K562 (cell line): ENCODE results near the gene ACTA2. TPM values are rescaled to one million over a fixed set of nuclear protein-coding genes. Genes with fewer than 3 reads are reported as not detected.

Source experiments
- ATAC-seq: fragments of 200-7000 bp; cut with Tn5 transposase; 3 replicates; pipeline ENCODE4 v1.9.1; 2020; ENCODE audit warnings: moderate library complexity
- BruUV-seq: library from RNA; stranded (reverse); fragments of 400-500 nt; replicated peaks from 2 replicates; lab custom pipeline; 2021; lab: Mats Ljungman, UMichigan
- CTCF ChIA-PET: fragments of 300-600 bp; formaldehyde crosslinking; extraction: SDS; loops from one replicate; lab custom pipeline; 2021; ENCODE audit warnings: low intra/inter-chr PET ratio; lab: Yijun Ruan, JAX
- POLR2A ChIA-PET: fragments of 300-600, 350-650 bp; sonication (Branson Sonifier 250); formaldehyde crosslinking; extraction: SDS; loops from one replicate; lab custom pipeline; 2021; ENCODE audit warnings: antibody characterized with exemption, inconsistent platforms; lab: Yijun Ruan, JAX
- DNase-seq, 4 experiments: peaks; one replicate each; pipeline versions ENCODE4 v3.0.0 to v3.0.0-alpha.2; 2011 to 2018; ENCODE audit warnings: low spot score in 3 of 4, mixed read lengths in 3 of 4; ENCODE audit errors: extremely low read depth in 1 of 4
- FAIRE-seq: peaks from 2 replicates; lab custom pipeline; 2011; peaks lifted over from hg19 to GRCh38; lab: Jason Lieb, UNC
- H2AFZ ChIP-seq: 2 replicates; pipeline ENCODE4 v1.6.0; 2011; ENCODE audit warnings: low read depth, low read length, control low read depth, inconsistent platforms
- H3K27ac ChIP-seq: fragments of 200-600 bp; 3 replicates; pipeline ENCODE4 v1.8.0; 2011; ENCODE audit warnings: low read depth, mild to moderate bottlenecking, control low read depth, inconsistent platforms, low read length, moderate library complexity, mixed read lengths; ENCODE audit errors: extremely low read depth
- H3K27me3 ChIP-seq, 2 experiments: fragments of 300-600 bp in 1 of 2; 2 replicates in 1 of 2; 3 replicates in 1 of 2; pipeline versions ENCODE4 v1.6.0 to v1.8.0; 2011; ENCODE audit warnings: inconsistent platforms in 2 of 2, low read length in 2 of 2, mild to moderate bottlenecking in 1 of 2, mixed read lengths in 1 of 2, moderate library complexity in 1 of 2; ENCODE audit not compliant: control insufficient read depth in 2 of 2, insufficient read depth in 2 of 2
- H3K36me3 ChIP-seq: fragments of 300-600 bp; 3 replicates; pipeline ENCODE4 v1.8.0; 2011; ENCODE audit warnings: mild to moderate bottlenecking, low read length, inconsistent platforms; ENCODE audit not compliant: control insufficient read depth, insufficient read depth
- H3K4me1 ChIP-seq, 2 experiments: fragments of 200-600 bp in 1 of 2; replicated peaks in 1 of 2; 2 replicates in 1 of 2; 3 replicates in 1 of 2; pipeline versions ENCODE4 v1.5.1 to v1.8.0; 2011; ENCODE audit warnings: inconsistent platforms in 2 of 2, low read length in 2 of 2, mild to moderate bottlenecking in 1 of 2, mixed read lengths in 1 of 2, moderate library complexity in 1 of 2; ENCODE audit not compliant: control insufficient read depth in 2 of 2, insufficient read depth in 2 of 2
- H3K4me2 ChIP-seq: 2 replicates; pipeline ENCODE4 v1.6.1; 2011; ENCODE audit warnings: low read length, control low read depth, inconsistent platforms, mixed read lengths; ENCODE audit not compliant: insufficient read depth
- H3K4me3 ChIP-seq: fragments of 200-600 bp; sonication (generic), shearing (Covaris generic); 2 replicates; pipeline ENCODE4 v1.5.1; 2016; ENCODE audit warnings: control low read depth, inconsistent platforms
- H3K79me2 ChIP-seq: fragments of 200-600 bp; 3 replicates; pipeline ENCODE4 v1.8.0; 2011; ENCODE audit warnings: low read length, inconsistent platforms; ENCODE audit not compliant: control insufficient read depth, insufficient read depth
- H3K9ac ChIP-seq, 2 experiments: 2 replicates each; pipeline versions ENCODE4 v1.6.0 to v1.6.1; 2011; ENCODE audit warnings: low read depth in 2 of 2, low read length in 2 of 2, control low read depth in 1 of 2, inconsistent platforms in 1 of 2, mild to moderate bottlenecking in 1 of 2, mixed read lengths in 1 of 2; ENCODE audit not compliant: insufficient read depth in 1 of 2
- H3K9me1 ChIP-seq: one replicate; pipeline ENCODE4 v1.6.0; 2011; ENCODE audit warnings: inconsistent platforms, mild to moderate bottlenecking, low read length, moderate library complexity; ENCODE audit not compliant: control insufficient read depth, insufficient read depth
- H3K9me3 ChIP-seq: replicated peaks from 2 replicates; pipeline ENCODE4 v1.5.1; 2011; ENCODE audit warnings: low read depth, low read length, inconsistent platforms; ENCODE audit not compliant: control insufficient read depth, insufficient read depth
- H4K20me1 ChIP-seq: replicated peaks from 2 replicates; pipeline ENCODE4 v1.6.1; 2011; ENCODE audit warnings: low read length, inconsistent platforms, mixed read lengths; ENCODE audit not compliant: control insufficient read depth, insufficient read depth
- ATF1 ChIP-seq, 2 experiments: fragments of 450-650 bp in 1 of 2; IDR thresholded peaks; 2 replicates each; pipeline ENCODE4 v1.6.1; 2016; ENCODE audit warnings: missing compliant biosample characterization in 1 of 2, missing genetic modification characterization in 1 of 2
- EP400 ChIP-seq: fragments of 450-650 bp; IDR thresholded peaks from 2 replicates; pipeline ENCODE4 v1.6.1; 2017; ENCODE audit warnings: antibody characterized with exemption, mild to moderate bottlenecking, moderate library complexity
- GTF2E2 ChIP-seq: fragments of 200-800 bp; sonication (Bioruptor generic); IDR thresholded peaks from 2 replicates; pipeline ENCODE4 v1.6.1; 2016; ENCODE audit warnings: missing genetic modification characterization, missing compliant biosample characterization
- HOXB6 ChIP-seq: fragments of 250-450 bp; sonication (Bioruptor Pico); IDR thresholded peaks from 2 replicates; pipeline ENCODE4 v1.5.1; 2022; ENCODE audit warnings: mild to moderate bottlenecking, borderline replicate concordance
- MLLT1 ChIP-seq, 2 experiments: fragments of 450-650 bp; IDR thresholded peaks; 2 replicates each; pipeline ENCODE4 v1.6.1; 2016
- NRF1 ChIP-seq, 2 experiments: fragments of 450-650 bp; IDR thresholded peaks in 1 of 2; conservative IDR thresholded peaks in 1 of 2; 2 replicates each; pipeline ENCODE4 v1.6.1; 2014; ENCODE audit warnings: mild to moderate bottlenecking in 2 of 2
- PTTG1 ChIP-seq: fragments of 450-650 bp; IDR thresholded peaks from 2 replicates; pipeline ENCODE4 v1.6.1; 2016; ENCODE audit warnings: low read depth, mild to moderate bottlenecking, missing genetic modification characterization, missing compliant biosample characterization
- RFX7 ChIP-seq: fragments of 250-450 bp; sonication (Bioruptor Pico); IDR thresholded peaks from 2 replicates; pipeline ENCODE4 v1.5.1; 2021; ENCODE audit warnings: mild to moderate bottlenecking
- SIN3B ChIP-seq: fragments of 450-650 bp; IDR thresholded peaks from 2 replicates; pipeline ENCODE4 v1.6.1; 2017; ENCODE audit warnings: low read depth, mild to moderate bottlenecking, moderate library complexity
- SMARCB1 ChIP-seq: IDR thresholded peaks from 2 replicates; pipeline ENCODE4 v1.6.1; 2011; ENCODE audit warnings: improper control_type of control experiment, low read depth; ENCODE audit not compliant: insufficient read length
- ZBTB17 ChIP-seq: fragments of 450-650 bp; formaldehyde crosslinking; IDR thresholded peaks from 2 replicates; pipeline ENCODE4 v1.4.0; 2020; ENCODE audit warnings: mild to moderate bottlenecking
- ZNF408 ChIP-seq: fragments of 250-450 bp; sonication (Bioruptor Pico); IDR thresholded peaks from 2 replicates; pipeline ENCODE4 v1.4.0; 2020; ENCODE audit warnings: low read depth, mild to moderate bottlenecking, moderate library complexity
- WGBS: fragments of 100-300 bp; shearing (Covaris generic); methylation state at CpG from one replicate; pipeline ENCODE4 v1.1.6; 2016; ENCODE audit warnings: low coverage, mixed read lengths; ENCODE audit not compliant: insufficient coverage; ENCODE audit errors: missing lambda C conversion rate; 5-methylcytosine and 5-hydroxymethylcytosine counted together
- in situ Hi-C: fragments of 300-500 bp; cut with MboI; formaldehyde crosslinking; loops from 4 replicates; pipeline ENCODE4 v1.15.0; 2018; ENCODE audit warnings: inconsistent platforms, mixed read lengths
- intact Hi-C: fragments of 100-400 bp; cut with micrococcal nuclease; formaldehyde crosslinking; loops from 2 replicates; pipeline ENCODE4 v1.14.2; 2022
- polyA plus RNA-seq, 8 experiments: library from polyadenylated mRNA; depleted of rRNA in 4 of 8; stranded (reverse) in 5 of 8; unstranded in 3 of 8; fragments of >200 nt; fragmentation: Nextera tagmentation in 2 of 8; fragmentation: Illumina TruSeq in 1 of 8; extraction: Ambion mirVana in 2 of 8; extraction: Trizol in 1 of 8; gene quantifications; 2 replicates each; pipeline versions ENCODE4 v1.2.1 to v1.2.3, GENCODE V29; 2011 to 2014; ENCODE audit warnings: inconsistent platforms in 1 of 8, missing spikeins in 1 of 8
- total RNA-seq, 7 experiments: library from RNA; depleted of rRNA in 6 of 7; stranded (reverse); fragments of >200 nt in 6 of 7; fragmentation: Illumina TruSeq in 2 of 7; extraction: Trizol in 2 of 7; gene quantifications; 2 replicates each; pipeline versions ENCODE4 v1.2.1 to v1.2.3, GENCODE V29; 2011 to 2021; ENCODE audit warnings: low replicate concordance in 1 of 7
- TF ChIP-seq, protein P1 (sequence below): fragments of 250-450 bp; sonication (Bioruptor Pico); IDR thresholded peaks from 2 replicates; pipeline ENCODE4 v1.5.0; 2021
- TF ChIP-seq, protein P2 (sequence below): conservative IDR thresholded peaks from 2 replicates; pipeline ENCODE4 v1.6.1; 2011; ENCODE audit warnings: low read depth, mild to moderate bottlenecking, low read length; ENCODE audit not compliant: control insufficient read depth
- TF ChIP-seq, protein P3 (sequence below): fragments of 450-650 bp; IDR thresholded peaks from 2 replicates; pipeline ENCODE4 v1.7.0; 2016; ENCODE audit warnings: borderline replicate concordance

ACTA2 gene
- total and polyA plus RNA-seq, 9 of the 15 experiments (the other 6 are each of a cell fraction or from before 2014, with no cell fraction given), result 0.15 to 1.0 (median 0.38) TPM; not detected in 3

DNA sequence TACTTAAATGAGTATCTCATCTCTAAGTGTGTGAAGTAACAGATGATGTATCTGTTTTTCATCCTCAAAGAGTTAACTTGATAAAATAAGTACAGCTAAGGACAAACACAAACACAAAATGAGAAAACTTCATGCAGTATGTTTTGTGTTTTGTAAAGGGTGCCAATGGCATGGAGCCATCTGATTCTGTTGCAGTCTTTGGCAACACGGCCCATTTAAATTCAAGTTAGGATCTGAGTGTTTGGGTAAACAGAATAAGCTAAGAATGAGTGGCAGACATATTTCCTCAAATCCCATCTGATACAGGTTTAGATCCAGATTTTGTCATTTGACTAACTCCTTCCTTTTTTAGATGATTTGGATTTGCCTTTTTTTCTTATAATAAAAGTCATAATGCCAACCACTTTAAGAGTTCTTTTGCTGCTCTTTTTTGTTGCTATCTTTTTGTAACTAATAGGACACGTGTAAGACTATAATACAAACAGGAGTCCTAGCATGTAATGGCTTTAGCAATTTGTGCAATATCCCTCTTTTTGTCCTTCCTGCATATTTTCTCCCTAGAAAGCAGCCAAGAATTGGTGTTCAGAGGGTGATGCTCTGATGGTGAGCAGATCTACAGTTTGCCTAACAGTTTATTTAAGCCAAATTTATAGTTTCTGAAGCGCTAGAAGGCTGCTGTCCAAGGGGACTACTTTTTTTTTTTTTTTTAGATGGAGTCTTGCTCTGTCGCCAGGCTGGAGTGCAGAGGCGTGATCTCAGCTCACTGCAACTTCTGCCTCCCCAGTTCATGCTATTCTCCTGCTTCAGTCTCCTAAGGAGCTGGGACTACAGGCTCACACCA, 18.9 kb upstream of the ACTA2 start (continued):
- no peak for TF ChIP-seq RFX7 (CRISPR knock-in tag)

- H3K4me2 ChIP-seq, result no peak overlapping the region
- ATAC-seq (no peak), FAIRE-seq (no peak), DNase-seq (no peak)
- H3K9ac ChIP-seq, result no peak overlapping the region
- H4K20me1 ChIP-seq, result no peaks in the 10 kb centered on the region
- H3K79me2 ChIP-seq, result no peaks in the 10 kb centered on the region
- BruUV-seq, result no TSS peak
- no peaks in the 10 kb centered on the region for H3K9me3 ChIP-seq
- no peaks in the 10 kb centered on the region for H3K4me1 ChIP-seq
- intact Hi-C loops (no loop called here), in situ Hi-C loops (no loop called here)
- H3K27me3 ChIP-seq, result no peaks in the 10 kb centered on the region
- WGBS, result 6% methylated on average over 2 of the region's 2 CpGs
- H2AFZ ChIP-seq, result no peak overlapping the region
- no peaks in the 10 kb centered on the region for H3K36me3 ChIP-seq
- no peak overlapping the region for H3K4me3 ChIP-seq
- no peak overlapping the region for H3K27ac ChIP-seq
- ChIA-PET CTCF (no interaction called here), POLR2A (no interaction called here)
- H3K9me1 ChIP-seq, result no peaks in the 10 kb centered on the region
- no peak for TF ChIP-seq NRF1 (conservative IDR thresholded peaks at IDR 0.05 in 1 of 2, IDR thresholded peaks at IDR 0.05 in 1 of 2)
- no peak for TF ChIP-seq SMARCB1
- TF ChIP-seq ZBTB17 (CRISPR knock-in tag), result no peak
- TF ChIP-seq MLLT1 (IDR thresholded peaks at IDR 0.05), result no peak
- no peak for TF ChIP-seq HOXB6 (CRISPR knock-in tag)
- TF ChIP-seq GTF2E2 (tag), result no peak
- no peak for TF ChIP-seq ZNF408
- TF ChIP-seq, protein P1, sequence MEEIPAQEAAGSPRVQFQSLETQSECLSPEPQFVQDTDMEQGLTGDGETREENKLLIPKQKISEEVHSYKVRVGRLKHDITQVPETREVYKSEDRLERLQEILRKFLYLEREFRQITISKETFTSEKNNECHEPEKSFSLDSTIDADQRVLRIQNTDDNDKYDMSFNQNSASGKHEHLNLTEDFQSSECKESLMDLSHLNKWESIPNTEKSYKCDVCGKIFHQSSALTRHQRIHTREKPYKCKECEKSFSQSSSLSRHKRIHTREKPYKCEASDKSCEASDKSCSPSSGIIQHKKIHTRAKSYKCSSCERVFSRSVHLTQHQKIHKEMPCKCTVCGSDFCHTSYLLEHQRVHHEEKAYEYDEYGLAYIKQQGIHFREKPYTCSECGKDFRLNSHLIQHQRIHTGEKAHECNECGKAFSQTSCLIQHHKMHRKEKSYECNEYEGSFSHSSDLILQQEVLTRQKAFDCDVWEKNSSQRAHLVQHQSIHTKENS (CRISPR knock-in tag), result no peak
- TF ChIP-seq, protein P2, sequence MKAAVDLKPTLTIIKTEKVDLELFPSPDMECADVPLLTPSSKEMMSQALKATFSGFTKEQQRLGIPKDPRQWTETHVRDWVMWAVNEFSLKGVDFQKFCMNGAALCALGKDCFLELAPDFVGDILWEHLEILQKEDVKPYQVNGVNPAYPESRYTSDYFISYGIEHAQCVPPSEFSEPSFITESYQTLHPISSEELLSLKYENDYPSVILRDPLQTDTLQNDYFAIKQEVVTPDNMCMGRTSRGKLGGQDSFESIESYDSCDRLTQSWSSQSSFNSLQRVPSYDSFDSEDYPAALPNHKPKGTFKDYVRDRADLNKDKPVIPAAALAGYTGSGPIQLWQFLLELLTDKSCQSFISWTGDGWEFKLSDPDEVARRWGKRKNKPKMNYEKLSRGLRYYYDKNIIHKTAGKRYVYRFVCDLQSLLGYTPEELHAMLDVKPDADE, result no peak
- TF ChIP-seq EP400, result no peak
- TF ChIP-seq, protein P3, sequence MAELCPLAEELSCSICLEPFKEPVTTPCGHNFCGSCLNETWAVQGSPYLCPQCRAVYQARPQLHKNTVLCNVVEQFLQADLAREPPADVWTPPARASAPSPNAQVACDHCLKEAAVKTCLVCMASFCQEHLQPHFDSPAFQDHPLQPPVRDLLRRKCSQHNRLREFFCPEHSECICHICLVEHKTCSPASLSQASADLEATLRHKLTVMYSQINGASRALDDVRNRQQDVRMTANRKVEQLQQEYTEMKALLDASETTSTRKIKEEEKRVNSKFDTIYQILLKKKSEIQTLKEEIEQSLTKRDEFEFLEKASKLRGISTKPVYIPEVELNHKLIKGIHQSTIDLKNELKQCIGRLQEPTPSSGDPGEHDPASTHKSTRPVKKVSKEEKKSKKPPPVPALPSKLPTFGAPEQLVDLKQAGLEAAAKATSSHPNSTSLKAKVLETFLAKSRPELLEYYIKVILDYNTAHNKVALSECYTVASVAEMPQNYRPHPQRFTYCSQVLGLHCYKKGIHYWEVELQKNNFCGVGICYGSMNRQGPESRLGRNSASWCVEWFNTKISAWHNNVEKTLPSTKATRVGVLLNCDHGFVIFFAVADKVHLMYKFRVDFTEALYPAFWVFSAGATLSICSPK, result no peak
- TF ChIP-seq ATF1 (CRISPR knock-in tag; IDR thresholded peaks at IDR 0.05), result no peak
- no peak for TF ChIP-seq ATF1 (tag; IDR thresholded peaks at IDR 0.05)
- no peak for TF ChIP-seq SIN3B
- no peak for TF ChIP-seq PTTG1
These were observed 15.8 kb upstream of the ACTA2 start for GRCh38 chr10:88968391-88968790.
